ENCODE measurements around the gene ERVV-1.
"Not testable (repeated sequence)": the region's sequence is repeated elsewhere in the genome, so short reads cannot be mapped to it uniquely, and the experiment has no call there.

ERVV-1 gene, protein sequence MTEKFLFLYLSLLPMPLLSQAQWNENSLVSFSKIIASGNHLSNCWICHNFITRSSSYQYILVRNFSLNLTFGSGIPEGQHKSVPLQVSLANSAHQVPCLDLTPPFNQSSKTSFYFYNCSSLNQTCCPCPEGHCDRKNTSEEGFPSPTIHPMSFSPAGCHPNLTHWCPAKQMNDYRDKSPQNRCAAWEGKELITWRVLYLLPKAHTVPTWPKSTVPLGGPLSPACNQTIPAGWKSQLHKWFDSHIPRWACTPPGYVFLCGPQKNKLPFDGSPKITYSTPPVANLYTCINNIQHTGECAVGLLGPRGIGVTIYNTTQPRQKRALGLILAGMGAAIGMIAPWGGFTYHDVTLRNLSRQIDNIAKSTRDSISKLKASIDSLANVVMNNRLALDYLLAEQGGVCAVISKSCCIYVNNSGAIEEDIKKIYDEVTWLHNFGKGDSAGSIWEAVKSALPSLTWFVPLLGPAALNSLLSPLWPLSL

DNA sequence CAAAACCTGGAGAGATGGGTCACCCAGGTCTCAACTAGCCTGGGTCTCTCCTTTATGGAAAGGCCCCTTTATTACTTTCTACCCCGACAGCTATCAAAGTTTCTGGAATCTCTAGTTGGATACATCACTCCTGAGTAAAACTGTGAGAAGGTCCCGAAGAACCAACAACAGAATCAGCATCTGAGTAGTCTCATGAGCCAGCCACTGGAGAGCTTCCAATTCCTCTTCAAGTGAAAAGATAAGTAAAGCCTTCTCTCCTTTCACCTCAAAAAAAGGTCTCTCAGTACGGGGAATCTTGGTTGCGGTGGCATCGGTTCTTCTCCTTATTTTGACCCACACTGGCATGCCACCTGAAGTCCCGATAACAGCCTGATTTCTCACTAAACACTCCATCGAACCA is at the start of gene ERVV-1:
Gene ERVV-1 (plus strand): TSS at position 301 of the 400 bp plus-strand sequence. CDS start 170 bp downstream, outside the sequence.
- no peak for DNase-seq

DNA sequence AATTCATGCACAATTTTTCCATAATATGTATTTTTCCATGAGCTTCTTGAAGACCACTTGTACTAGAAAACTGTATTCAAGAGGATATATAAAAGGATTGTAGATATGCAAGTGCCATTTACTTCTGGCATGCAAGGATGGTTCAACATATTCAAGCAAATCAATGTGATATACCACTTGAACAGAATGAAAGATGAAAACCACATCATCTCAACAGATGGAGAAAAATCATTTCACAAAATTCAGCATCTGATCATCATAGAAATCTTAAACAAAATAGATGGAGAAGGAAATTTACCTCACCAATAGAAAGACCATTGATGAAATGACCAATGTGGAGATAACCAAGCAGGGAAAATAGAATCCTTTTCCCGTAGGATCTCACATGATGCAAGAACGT is 45.9 kb upstream of the ERVV-1 start:
- no peak for DNase-seq

DNA sequence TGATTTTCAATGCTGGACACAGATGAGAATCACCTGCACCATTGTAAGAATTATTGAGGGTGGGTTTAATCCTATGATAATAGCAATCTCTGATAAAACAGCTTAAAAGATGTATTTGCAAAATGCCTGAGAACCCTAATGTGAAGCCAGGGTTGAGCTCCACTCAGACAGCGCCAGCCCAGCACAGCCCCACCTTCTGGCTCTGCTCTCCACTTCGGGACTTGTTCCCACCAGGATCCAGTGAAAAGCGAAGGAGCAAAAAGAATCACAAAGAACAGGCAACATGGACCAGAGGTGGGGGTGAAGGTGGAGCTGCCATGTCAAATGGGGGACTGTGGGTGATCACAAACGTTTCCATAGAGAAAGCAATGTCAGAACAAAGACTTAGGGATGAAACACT is 32.4 kb upstream of the ERVV-1 start:
- no peak for DNase-seq

DNA sequence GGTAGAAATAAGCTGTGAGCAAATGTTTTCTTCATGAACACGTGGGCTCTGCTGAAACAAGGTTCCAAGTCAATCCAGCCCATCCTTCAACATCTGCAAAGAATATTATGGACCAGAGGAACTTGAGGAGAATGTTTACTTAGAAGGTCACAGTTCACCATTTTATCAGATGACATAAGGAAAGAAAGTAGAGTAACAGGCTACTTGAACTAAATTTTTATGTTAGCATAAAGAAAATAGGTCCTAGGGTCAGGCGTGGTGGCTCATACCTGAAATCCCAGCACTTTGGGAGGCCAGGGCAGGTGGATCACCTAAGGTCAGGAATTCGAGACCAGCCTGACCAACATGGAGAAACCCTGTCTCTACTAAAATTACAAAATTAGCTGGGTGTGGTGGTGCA is 30.6 kb upstream of the ERVV-1 start:
- DNase-seq, result not testable (repeated sequence)

DNA sequence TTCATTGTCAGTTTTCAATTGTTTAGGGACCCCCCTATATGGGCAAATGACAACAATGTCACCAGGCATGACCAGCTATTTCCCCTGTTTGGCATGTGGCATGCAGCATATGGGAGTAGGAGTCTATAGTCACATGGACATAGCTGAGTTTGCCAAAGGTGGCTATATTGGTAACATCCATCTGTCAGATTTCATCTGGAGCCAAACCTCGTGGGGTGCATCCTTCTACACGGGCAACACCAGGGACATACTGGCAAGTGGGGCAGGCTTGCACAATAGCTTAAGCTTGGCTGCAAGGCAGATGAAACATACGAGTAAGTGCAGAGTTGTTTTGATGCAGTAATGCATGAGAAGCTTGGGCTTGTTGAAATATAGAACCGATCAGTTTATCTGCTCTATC is 26.5 kb upstream of the ERVV-1 start:
- DNase-seq, result no peak

DNA sequence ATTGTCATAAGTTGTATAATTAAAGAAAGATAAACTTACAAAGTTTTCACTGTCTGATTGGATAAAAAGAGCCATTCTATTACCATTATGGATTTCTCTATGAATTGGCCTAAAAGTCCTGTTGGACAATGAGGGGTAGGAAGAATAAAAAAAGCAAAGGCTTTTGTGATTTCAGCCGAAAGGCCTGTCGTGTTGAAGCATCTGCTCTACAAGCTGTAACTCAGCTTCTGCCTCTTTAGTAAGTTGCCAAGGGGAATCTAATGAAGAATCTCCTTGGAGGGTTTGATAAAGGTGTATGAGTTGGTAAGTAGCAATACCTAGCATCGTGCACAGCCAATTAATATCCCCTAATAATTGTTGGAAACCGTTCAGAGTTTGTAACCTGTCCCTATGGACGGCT is 25.2 kb upstream of the ERVV-1 start:
- no peak for DNase-seq

DNA sequence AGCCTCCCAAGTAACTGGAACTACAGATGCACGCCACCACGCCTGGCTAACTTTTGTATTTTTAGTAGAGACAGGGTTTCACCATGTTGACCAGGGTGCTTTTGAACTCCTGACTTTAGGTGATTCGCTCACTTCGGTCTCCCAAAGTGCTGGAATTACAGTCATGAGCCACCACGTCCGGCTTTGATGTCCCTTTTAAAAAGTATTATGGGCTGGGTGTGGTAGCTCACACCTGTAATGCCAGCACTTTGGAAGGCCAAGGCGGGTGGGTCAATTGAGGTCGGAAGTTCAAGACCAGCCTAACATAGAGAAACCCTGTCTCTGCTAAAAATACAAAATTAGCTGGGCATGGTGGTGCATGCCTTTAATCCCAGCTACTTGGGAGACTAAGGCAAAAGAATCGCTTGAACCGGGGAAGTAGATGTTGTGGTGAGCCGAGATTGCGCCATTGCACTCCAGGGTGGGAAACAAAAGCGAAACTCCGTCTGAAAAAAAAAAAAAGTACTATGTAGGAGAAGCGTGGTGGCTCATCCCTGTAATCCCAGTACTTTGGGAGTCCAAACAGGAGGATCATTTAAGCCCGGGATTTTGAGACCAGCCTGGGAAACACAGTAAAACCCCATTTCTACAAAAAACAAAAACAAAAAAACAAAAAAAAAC is 22.8 kb upstream of the ERVV-1 start:
- DNase-seq, result no peak

DNA sequence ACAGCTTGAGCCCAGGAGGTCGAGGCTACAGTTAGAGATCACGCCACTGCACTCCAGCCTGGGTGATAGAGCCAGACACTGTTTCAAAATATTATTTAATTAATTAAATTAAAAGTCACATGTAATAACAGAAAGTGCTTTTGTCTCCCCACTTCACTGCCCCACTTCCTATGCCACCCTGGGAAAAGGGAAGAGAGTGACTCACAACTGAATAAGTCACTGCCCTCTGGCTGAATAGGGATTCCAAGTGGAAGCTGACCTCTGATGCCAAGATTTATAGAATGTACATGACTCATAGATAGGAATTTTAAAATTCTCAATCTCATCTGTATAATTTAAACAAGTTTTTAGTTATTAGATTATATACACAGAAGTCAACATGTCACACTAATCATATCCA is 22.2 kb upstream of the ERVV-1 start:
- no peak for DNase-seq

DNA sequence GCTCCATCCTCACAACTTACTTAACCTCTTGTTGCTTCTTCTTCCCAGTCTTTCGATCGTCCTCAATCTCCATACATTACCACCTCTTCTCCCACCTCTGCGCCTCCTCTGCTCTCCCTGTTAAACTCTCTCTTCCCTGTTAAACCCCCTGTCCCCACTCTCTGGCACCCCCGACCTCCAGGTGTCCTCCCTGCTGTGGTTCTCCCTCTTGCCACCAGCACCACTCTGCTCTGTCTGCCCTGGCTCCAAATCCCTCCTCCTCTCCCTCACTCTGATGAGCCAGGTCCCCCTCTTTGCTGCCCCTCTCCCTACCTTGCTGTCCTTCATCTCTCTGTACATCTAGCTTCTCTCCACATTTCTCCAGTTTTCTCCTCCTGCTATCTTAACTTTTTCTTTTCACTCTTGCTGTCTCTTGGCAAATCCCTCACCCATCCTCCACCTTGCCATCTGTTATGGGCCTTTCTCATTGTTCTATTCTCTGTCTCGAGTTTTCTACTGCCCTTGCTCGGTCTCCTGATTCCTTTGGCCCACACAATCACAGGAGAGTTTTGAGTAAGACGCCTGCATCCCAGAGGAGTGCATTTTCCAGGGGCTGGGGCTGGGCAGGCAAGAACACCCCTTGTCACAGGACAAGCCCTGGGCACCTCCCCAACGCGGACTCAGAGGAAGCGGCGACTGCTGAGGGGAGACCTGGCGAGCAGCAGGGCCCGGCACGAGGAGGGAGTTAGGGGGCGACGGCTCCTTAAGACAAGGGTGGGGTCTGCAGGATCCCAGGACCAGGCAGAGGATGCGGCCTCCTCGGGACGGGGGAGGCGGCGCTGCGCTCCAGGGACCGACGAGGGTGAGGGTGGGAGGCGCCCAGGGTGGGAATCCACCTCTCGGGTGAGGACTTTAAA is 21.4 kb upstream of the ERVV-1 start:
- DNase-seq, result peak; percentile 31

DNA sequence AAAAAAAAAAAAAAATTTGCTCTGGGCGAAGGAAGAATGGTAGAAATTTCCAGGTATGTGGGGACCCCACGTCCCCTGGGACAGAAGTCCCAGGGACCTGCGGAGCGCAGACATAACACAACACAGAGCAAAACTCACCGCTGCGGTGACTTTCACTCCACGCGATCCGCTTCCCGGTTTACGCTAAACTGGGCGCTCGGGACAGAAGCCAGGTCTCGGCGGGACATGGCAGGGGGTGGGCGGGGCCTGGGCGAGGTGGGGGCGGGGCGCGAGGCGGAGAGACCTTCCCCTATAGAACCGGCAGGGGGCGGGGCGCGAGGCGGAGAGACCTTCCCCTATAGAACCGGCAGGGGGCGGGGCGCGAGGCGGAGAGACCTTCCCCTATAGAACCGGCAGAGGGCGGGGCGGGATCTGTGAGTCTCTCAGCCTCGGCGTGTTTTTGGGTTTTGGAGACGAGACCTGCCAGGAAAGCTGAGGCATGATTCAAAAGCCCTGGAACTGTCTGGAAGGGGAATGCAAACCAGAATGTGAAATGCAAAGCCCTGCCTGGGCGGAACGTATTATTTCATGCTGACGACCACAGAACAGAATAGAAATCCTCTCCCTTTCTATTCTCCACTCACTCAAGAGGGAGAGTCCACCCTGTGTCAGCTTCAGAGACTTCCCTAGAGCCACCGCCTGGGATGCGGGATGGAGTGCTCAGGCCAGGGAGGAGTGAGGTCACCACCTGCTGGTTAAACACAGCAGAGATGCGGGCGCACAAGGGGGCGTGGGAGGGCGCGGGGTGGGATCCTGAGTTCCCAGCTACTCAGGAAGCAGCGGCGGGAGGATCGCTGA is 20.2 kb upstream of the ERVV-1 start:
- DNase-seq, result peak; percentile 83

DNA sequence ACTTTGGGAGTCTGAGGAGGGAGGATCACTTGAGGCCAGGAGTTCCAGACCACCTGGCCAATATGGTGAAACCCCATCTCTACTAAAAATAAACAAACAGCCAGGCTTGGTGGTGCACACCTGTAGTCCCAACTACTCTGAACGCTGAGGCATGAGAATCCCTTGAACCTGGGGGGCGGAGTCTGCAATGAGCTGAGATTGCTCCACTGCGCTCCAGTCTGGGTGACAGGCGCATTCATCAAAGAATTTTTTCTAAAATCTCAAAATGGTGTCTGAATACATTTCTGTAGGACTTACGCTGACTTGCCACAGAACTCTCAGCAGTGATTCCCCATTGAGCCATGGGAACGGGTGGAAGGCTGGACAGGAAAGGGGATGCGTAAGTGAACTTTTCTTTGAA is 18.0 kb upstream of the ERVV-1 start:
- no peak for DNase-seq

DNA sequence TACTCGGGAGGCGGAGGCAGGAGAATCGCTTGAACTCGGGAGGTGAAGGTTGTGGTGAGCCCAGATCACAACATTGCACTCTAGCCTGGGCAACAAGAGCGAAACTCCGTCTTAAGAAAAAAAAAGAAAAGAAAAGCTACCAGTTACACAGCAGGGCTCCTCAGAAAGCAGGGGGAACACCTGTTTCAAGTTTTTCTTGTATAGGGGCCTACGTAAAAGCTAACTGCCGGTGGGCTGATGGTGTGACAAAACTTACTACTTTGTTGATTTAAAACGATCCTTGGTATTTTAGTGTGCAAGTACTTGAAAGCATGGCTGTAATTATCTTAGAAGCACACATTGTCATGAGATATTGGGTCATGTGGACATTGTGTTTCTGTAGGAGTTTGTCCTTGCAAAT is 15.7 kb upstream of the ERVV-1 start:
- no peak for DNase-seq

DNA sequence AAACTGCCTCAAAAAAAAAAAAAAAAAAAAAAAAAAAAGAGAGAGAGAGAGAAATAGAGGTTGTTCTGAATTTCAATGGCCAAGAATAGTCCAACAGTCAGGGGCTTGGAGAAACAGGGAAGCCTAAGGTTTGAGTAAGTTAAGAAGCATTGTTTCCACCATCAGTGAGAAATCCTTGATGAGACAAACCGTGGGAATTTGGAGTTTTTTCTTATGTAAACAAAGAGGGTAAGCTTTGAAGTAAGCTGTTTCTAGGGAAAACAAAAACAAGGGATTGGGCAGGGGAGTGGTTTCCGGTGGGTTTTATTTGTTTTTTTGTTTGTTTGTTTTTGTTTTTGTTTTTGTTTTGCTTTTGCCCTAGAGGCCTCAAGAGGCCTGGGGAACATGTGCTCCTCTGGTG is 11.2 kb upstream of the ERVV-1 start:
- no peak for DNase-seq

DNA sequence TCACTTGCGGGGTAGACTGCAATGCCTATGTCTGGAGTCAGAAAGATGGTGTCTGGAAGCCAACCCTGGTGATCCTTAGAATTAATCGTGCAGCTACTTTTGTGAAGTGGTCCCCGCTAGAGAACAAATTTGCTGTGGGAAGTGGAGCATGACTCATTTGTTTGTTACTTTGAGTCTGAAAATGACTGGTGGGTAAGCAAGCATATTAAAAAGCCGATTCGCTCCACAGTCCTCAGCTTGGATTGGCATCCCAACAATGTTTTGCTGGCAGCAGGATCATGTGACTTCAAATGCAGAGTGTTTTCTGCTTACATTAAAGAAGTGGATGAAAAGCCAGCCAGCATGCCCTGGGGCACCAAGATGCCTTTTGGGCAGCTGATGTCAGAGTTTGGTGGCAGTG is 9.5 kb upstream of the ERVV-1 start:
- DNase-seq, result no peak

DNA sequence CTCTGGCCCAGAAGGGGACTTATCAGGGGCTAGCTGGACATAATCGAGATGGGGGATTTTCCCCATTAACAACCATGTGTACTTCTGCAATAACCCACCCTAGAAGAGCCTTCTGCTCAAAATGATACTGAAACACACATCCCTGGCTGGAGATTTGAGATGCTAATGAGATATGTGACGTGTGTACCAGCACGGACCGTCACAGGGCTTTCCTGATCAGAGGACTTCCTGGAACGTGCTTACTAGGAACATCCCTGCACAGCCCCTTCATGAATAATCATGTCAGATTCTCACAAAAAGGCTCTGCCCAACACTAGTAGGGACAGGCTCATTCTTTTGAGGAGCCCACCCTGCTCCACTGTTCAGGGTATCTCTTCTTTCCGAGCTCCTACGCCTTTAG is 6.5 kb upstream of the ERVV-1 start:
- DNase-seq, result no peak

DNA sequence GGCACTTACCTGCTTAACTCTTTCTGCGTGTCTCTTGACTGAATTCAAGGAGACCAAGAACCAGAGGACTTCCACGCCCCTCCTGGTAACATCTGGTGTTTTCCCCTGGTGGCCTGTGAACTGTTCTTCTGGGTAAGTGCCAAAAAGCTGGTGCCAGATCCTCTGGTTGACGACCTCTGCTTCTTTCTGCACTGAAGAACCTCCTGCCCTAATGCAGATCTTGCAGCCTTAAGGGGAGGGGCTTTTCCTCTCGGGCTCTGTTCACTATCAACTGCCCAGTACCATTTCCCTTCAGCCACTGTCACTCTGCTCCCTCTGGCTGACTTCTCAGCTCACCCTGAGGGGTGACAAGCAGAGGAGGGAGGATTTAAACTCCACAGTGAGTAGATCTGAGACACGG is 6.1 kb upstream of the ERVV-1 start:
- no peak for DNase-seq

DNA sequence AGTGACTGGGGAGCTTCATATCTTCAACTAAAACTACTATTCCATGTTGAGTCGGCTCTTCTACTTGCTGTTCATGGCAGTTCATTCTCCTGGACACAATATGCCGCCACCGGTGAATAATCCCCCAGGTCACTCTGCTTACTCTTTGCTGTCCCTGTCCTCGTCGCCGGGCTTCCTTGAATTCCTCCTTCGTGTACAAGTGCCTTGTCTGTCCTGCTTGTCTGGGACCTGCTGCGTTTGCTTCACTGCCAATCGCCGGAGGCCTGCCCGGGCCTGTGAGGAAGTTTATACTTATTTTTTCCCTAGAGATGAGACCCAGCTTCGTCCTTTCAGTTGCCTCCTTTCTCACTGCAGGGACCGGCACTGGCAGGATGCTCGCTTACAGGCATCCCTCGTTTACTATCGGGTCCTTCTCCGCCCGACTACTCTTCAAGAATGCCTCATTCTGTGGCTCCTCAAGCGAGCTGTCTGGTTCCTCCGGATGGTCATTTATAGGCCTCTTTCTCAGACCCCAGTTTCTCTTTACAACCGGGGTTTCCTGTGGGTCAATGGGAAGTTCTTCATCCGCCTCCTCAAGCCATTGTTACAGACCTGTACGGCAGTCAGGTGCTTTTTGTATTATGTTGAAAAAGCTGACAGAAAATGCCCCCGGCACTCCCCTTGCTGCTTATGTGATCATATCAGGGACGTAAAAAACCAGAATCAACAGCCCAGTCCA is 5.5 kb upstream of the ERVV-1 start:
- no peak for DNase-seq

DNA sequence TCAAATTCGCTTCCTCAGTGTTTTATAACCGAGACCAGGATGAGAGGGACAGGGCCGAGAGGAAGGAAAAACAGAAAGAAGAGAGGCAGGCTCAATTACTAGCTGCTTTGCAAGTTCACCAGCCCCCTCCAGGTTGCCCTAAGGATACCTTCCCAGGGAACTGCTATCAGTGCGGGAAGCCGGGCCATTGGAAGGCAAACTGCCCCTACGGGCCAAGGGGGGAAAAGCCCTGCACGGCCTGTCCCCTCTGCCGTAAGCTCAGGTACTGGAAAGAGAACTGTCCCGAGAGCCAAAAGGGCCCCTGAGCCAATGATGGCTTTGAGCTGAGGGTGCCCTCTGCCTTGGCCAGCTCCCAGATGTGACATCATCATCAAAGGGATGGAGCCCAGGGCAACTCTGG is 3.2 kb upstream of the ERVV-1 start:
- DNase-seq, result no peak

DNA sequence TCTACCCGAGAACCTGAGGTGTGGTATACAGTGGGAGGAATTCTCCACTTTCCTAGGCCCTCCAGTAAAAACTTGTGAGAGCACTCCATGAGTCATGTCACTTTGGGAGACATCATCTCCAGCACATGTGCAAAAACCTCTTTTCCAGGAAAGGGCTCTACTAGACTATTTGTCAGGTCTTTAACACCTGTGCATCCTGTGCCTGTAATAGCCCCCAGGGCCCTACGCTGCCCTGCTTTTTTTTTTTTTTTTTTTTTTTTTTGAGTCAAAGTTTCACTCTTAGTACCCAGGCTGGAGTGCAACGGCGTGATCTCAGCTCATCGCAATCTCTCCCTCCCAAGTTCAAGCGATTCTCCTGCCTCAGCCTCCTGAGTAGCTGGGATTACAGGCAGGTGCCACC is 1.7 kb upstream of the ERVV-1 start:
- DNase-seq, result no peak

DNA sequence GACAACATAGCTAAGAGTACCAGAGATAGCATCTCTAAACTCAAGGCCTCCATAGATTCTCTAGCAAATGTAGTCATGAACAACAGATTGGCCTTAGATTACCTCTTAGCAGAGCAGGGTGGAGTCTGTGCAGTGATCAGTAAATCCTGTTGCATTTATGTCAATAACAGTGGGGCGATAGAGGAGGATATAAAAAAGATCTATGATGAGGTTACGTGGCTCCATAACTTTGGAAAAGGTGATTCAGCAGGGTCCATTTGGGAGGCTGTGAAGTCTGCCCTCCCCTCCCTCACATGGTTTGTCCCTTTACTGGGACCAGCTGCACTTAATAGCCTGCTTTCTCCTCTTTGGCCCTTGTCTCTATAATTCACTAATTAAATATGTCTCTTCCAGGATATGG is 1.4 kb downstream of the ERVV-1 start:
- no peak for DNase-seq

DNA sequence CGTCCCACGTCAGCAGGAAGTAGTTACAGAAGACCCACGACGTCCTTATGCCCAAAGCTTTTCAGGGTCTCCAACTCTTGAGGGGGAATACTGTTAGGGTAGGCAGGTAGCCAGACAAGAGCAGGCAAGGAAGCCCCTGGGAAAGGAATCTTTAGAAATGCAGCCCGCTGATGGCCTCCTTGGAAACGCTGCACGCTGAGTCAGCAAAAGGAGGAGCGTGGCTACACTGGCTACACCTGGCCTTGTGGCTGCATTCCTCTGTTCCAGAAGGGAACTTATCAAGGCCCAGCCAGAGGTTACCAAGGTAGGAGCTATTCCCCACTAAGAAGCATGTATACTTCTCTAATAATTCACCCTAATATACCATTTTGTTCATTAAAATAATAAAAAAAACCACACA is 2.0 kb downstream of the ERVV-1 start:
- DNase-seq, result no peak

DNA sequence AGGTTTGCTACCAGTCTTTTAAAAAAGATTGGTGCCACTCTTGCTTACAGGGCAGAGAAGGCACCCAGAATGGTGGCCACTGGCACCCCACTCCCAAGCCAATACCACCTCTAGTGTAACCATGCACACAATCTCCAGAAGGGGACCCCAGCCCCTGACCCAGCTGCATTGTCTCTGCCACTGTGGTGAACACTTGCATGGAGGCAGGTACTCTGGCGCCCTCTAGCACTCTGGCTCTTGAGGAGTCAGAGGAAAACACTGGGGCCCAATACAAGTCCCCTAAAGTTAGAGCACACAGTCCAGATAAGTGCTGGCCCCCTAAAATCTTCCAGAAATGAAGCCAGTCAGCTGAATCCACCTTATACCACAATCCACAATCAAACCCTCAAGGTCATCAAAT is 6.0 kb downstream of the ERVV-1 start:
- DNase-seq, result no peak
